ENCODE measurements around the gene IL1RAPL1. TPM values are rescaled to one million over a fixed set of nuclear protein-coding genes. Genes with fewer than 3 reads are reported as not detected.

IL1RAPL1 gene
- total RNA-seq, 1 donor from 2014 or later: 0.16 TPM

GRCh38 chrX:29834311-29834710, 1247.1 kb downstream of the IL1RAPL1 start:
- Histone ChIP-seq H3K9ac (ENCODE audit: low read length) (no peak overlapping the region), H3K36me3 (ENCODE audit: insufficient read depth, low read length) (no peaks in the 10 kb centered on the region), H3K27ac (ENCODE audit: low read depth, low read length) (no peak overlapping the region), H3K9me3 (ENCODE audit: insufficient read depth, low read depth, low read length) (no peaks in the 10 kb centered on the region), H3K4me1 (ENCODE audit: insufficient read depth, low read length) (no peaks in the 10 kb centered on the region), H3K4me3 (ENCODE audit: insufficient read depth, low read depth, low read length) (no peak overlapping the region), H3K79me2 (ENCODE audit: insufficient read depth, low read length) (no peaks in the 10 kb centered on the region), H3K27me3 (ENCODE audit: insufficient read depth, low read length) (no peaks in the 10 kb centered on the region), H3K4me2 (ENCODE audit: low read length) (no peak overlapping the region), H4K20me1 (ENCODE audit: insufficient read depth, low read length) (no peaks in the 10 kb centered on the region), H2AFZ (ENCODE audit: low read depth, low read length) (no peak overlapping the region)
- DNase-seq (ENCODE audit: low read depth): no peak
- Mint-ChIP-seq H3K36me3 (ENCODE audit: low read depth, unreplicated experiment) (no peaks in the 10 kb centered on the region), H3K4me1 (ENCODE audit: low read depth, unreplicated experiment) (no peaks in the 10 kb centered on the region), H3K9me3 (ENCODE audit: unreplicated experiment) (no peaks in the 10 kb centered on the region), H3K27ac (ENCODE audit: unreplicated experiment) (no peak overlapping the region), H3K4me3 (ENCODE audit: unreplicated experiment) (no peak overlapping the region), H3K27me3 (ENCODE audit: low read depth, unreplicated experiment) (no peaks in the 10 kb centered on the region)
- no peak for TF ChIP-seq EZH2 (IDR thresholded peaks at IDR 0.05; ENCODE audit: insufficient read depth, low read length)
- TF ChIP-seq CTCF (IDR thresholded peaks at IDR 0.05; ENCODE audit: insufficient read depth, low read depth, low read length): no peak
- FAIRE-seq: no peak

- FAIRE-seq: no peak
- H3K4me3 Mint-ChIP-seq (ENCODE audit: unreplicated experiment): no peak overlapping the region
- no peak for DNase-seq (ENCODE audit: low read depth)
- Histone ChIP-seq H3K27me3 (ENCODE audit: insufficient read depth, low read length) (no peaks in the 10 kb centered on the region), H4K20me1 (ENCODE audit: insufficient read depth, low read length) (no peaks in the 10 kb centered on the region), H3K27ac (ENCODE audit: low read depth, low read length) (no peak overlapping the region), H3K36me3 (ENCODE audit: insufficient read depth, low read length) (no peaks in the 10 kb centered on the region), H3K9ac (ENCODE audit: low read length) (no peak overlapping the region), H3K4me2 (ENCODE audit: low read length) (no peak overlapping the region), H3K4me3 (ENCODE audit: insufficient read depth, low read depth, low read length) (no peak overlapping the region), H3K79me2 (ENCODE audit: insufficient read depth, low read length) (no peaks in the 10 kb centered on the region), H3K4me1 (ENCODE audit: insufficient read depth, low read length) (no peaks in the 10 kb centered on the region), H3K9me3 (ENCODE audit: insufficient read depth, low read depth, low read length) (no peaks in the 10 kb centered on the region), H2AFZ (ENCODE audit: low read depth, low read length) (no peak overlapping the region)
- H3K27ac Mint-ChIP-seq (ENCODE audit: unreplicated experiment): no peak overlapping the region
- no peaks in the 10 kb centered on the region for H3K9me3 Mint-ChIP-seq (ENCODE audit: unreplicated experiment)
- no peak for TF ChIP-seq CTCF (IDR thresholded peaks at IDR 0.05; ENCODE audit: insufficient read depth, low read depth, low read length)
- no peak for TF ChIP-seq EZH2 (IDR thresholded peaks at IDR 0.05; ENCODE audit: insufficient read depth, low read length)
- no peaks in the 10 kb centered on the region for H3K36me3 Mint-ChIP-seq (ENCODE audit: low read depth, unreplicated experiment)
- no peaks in the 10 kb centered on the region for H3K4me1 Mint-ChIP-seq (ENCODE audit: low read depth, unreplicated experiment)
- no peaks in the 10 kb centered on the region for H3K27me3 Mint-ChIP-seq (ENCODE audit: low read depth, unreplicated experiment)
Observed at GRCh38 chrX:29834764-29835163, 1247.5 kb downstream of the IL1RAPL1 start.

- no peak overlapping the region for H2AFZ ChIP-seq (ENCODE audit: low read depth, low read length)
- no peaks in the 10 kb centered on the region for H3K4me1 ChIP-seq (ENCODE audit: insufficient read depth, low read length)
- FAIRE-seq (peak; percentile 97), DNase-seq (ENCODE audit: low read depth) (peak; percentile 23)
- H4K20me1 ChIP-seq (ENCODE audit: insufficient read depth, low read length): no peaks in the 10 kb centered on the region
- TF ChIP-seq CTCF (IDR thresholded peaks at IDR 0.05; ENCODE audit: insufficient read depth, low read depth, low read length) (no peak), EZH2 (IDR thresholded peaks at IDR 0.05; ENCODE audit: insufficient read depth, low read length) (no peak)
- H3K27me3 ChIP-seq (ENCODE audit: insufficient read depth, low read length): no peaks in the 10 kb centered on the region
- Mint-ChIP-seq H3K9me3 (ENCODE audit: unreplicated experiment) (no peaks in the 10 kb centered on the region), H3K36me3 (ENCODE audit: low read depth, unreplicated experiment) (no peaks in the 10 kb centered on the region), H3K4me1 (ENCODE audit: low read depth, unreplicated experiment) (no peaks in the 10 kb centered on the region), H3K27me3 (ENCODE audit: low read depth, unreplicated experiment) (no peaks in the 10 kb centered on the region), H3K27ac (ENCODE audit: unreplicated experiment) (no peak overlapping the region), H3K4me3 (ENCODE audit: unreplicated experiment) (no peak overlapping the region)
- H3K27ac ChIP-seq (ENCODE audit: low read depth, low read length): no peak overlapping the region
- no peak overlapping the region for H3K9ac ChIP-seq (ENCODE audit: low read length)
- no peaks in the 10 kb centered on the region for H3K79me2 ChIP-seq (ENCODE audit: insufficient read depth, low read length)
- H3K36me3 ChIP-seq (ENCODE audit: insufficient read depth, low read length): no peaks in the 10 kb centered on the region
- no peak overlapping the region for H3K4me3 ChIP-seq (ENCODE audit: insufficient read depth, low read depth, low read length)
- no peaks in the 10 kb centered on the region for H3K9me3 ChIP-seq (ENCODE audit: insufficient read depth, low read depth, low read length)
- H3K4me2 ChIP-seq (ENCODE audit: low read length): no peak overlapping the region
Observed at GRCh38 chrX:29841750-29842149, 1254.5 kb downstream of the IL1RAPL1 start.
